ENCODE measurements around the gene ALKBH5.

DNA sequence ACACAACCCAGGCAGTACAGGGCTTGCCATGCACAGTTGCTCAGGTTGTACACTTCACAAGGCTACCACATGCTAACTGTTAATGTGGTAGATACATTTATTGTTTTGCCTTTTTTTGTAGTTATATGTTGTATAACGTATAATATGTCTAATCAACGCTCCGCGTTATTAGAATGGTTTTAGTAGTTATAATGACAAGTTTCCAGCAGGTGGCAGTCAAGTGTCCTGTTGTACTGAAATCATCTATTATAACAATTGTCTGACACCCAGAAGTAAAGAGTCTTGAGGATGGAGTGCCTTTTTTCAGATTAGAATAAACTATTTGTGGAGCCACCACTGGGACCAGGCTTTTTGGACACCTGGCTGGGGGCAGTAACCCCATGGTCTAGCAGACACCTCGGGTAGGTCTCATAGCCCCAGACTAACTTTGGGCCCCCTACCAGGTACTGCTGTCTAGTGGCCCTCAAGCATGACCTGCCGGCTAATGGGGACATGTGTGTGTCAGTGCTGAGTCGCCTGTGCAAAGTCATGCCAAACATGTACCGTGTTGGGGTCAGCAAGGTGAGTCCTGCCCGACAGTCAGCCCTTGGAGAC lies 42.3 kb upstream of the ALKBH5 start:
- TF ChIP-seq POLR2A (IDR thresholded peaks at IDR 0.05) (no peak), CTCF (IDR thresholded peaks at IDR 0.05) (peak; percentile 20 to 58), POLR2AphosphoS5 (IDR thresholded peaks at IDR 0.05) (no peak), EP300 (IDR thresholded peaks at IDR 0.05) (no peak)
